H1 (cell line): Measurements from ENCODE around the gene NOS1AP.

Experiments used
- EP300 ChIP-seq, 2 experiments: IDR thresholded peaks; 1 replicate in 1 of 2; 2 replicates in 1 of 2; pipeline ENCODE4 v1.6.1; 2011 to 2012; ENCODE audit warnings: low read depth in 2 of 2, low read length in 2 of 2, mild to moderate bottlenecking in 2 of 2, borderline replicate concordance in 1 of 2, inconsistent platforms in 1 of 2, moderate library complexity in 1 of 2
- EZH2 ChIP-seq: fragments of 200-600 bp; sonication (generic); IDR thresholded peaks from 2 replicates; pipeline ENCODE4 v1.7.1; 2012; ENCODE audit warnings: low read depth, mild to moderate bottlenecking, moderate library complexity, low read length, inconsistent platforms; ENCODE audit not compliant: severe bottlenecking
- GABPA ChIP-seq: IDR thresholded peaks from 2 replicates; pipeline ENCODE4 v1.6.1; 2011; ENCODE audit warnings: mild to moderate bottlenecking, low read length, moderate library complexity, borderline replicate concordance; ENCODE audit not compliant: insufficient read depth
- HDAC2 ChIP-seq, 2 experiments: fragments of 300-600 bp in 1 of 2; sonication (generic) in 1 of 2; IDR thresholded peaks; 2 replicates each; pipeline ENCODE4 v1.6.1; 2011 to 2012; ENCODE audit warnings: low read depth in 2 of 2, low read length in 2 of 2, mild to moderate bottlenecking in 2 of 2, moderate library complexity in 2 of 2, borderline replicate concordance in 1 of 2, inconsistent platforms in 1 of 2
- POLR2A ChIP-seq, 2 experiments: IDR thresholded peaks; 1 replicate in 1 of 2; 2 replicates in 1 of 2; pipeline ENCODE4 v1.6.1; 2011; ENCODE audit warnings: low read depth in 2 of 2, low read length in 2 of 2, mild to moderate bottlenecking in 2 of 2; ENCODE audit errors: control extremely low read depth in 1 of 2
- POLR2AphosphoS5 ChIP-seq: IDR thresholded peaks from 2 replicates; pipeline ENCODE4 v1.6.1; 2011; ENCODE audit warnings: low read depth, low read length
- SIN3A ChIP-seq, 2 experiments: IDR thresholded peaks in 1 of 2; conservative IDR thresholded peaks in 1 of 2; 2 replicates each; pipeline ENCODE4 v1.6.1; 2011 to 2012; ENCODE audit warnings: low read length in 2 of 2, improper control_type of control experiment in 1 of 2, low read depth in 1 of 2, mild to moderate bottlenecking in 1 of 2
- YY1 ChIP-seq: IDR thresholded peaks from 2 replicates; pipeline ENCODE4 v1.6.1; 2011; ENCODE audit warnings: low read depth, mild to moderate bottlenecking, low read length
- TF ChIP-seq, protein P1 (sequence below): IDR thresholded peaks from 2 replicates; pipeline ENCODE4 v1.6.1; 2011; ENCODE audit warnings: low read depth, mild to moderate bottlenecking, low read length; ENCODE audit not compliant: insufficient read depth
- TF ChIP-seq, protein P2 (sequence below), 3 experiments: IDR thresholded peaks; 1 replicate in 2 of 3; 2 replicates in 1 of 3; pipeline versions ENCODE4 v1.5.1 to v1.6.1; 2011; ENCODE audit warnings: low read length in 3 of 3, mild to moderate bottlenecking in 3 of 3, inconsistent platforms in 2 of 3, low read depth in 1 of 3, moderate library complexity in 1 of 3; ENCODE audit not compliant: insufficient read depth in 1 of 3; ENCODE audit errors: control extremely low read depth in 1 of 3
- TF ChIP-seq, protein P3 (sequence below): IDR thresholded peaks from 2 replicates; pipeline ENCODE4 v1.6.1; 2012; ENCODE audit warnings: inconsistent platforms

DNA sequence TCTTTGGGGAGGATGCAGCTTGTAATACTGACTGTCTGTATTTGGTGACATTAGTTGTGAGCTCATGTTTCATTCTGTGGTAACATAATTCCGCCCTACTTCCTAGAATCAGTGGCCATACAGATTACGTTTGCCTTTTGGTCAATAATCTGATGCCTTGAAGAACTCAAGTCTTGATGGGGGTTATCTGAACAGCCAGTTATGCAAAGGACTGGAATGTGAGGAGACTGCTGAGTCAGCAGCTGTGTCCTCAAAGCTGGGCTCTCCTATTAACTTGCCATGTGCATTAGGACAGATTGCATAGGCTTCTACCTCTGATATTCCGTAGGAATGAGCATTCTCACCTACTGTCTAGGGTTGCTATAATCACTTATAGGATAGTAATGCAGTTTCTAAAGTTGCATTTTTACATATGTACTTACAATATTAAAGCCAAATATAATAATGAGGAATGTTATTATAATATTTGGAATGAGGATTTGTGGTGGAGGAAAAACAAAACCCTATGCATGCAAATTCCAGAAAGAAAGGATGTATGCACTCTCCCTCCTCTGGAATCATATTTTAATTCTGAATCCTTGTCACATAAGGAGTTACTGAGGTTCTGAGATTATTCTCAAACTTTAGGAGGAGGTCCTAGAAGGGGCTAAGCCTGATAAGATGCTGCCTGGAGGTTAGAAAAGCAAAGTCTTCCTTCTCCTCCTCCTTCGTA, 116.0 kb downstream of the NOS1AP start:
- TF ChIP-seq, protein P1, sequence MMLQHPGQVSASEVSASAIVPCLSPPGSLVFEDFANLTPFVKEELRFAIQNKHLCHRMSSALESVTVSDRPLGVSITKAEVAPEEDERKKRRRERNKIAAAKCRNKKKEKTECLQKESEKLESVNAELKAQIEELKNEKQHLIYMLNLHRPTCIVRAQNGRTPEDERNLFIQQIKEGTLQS = no peak
- TF ChIP-seq POLR2A (IDR thresholded peaks at IDR 0.05; ENCODE audit: control extremely low read depth in 1 of 2, low read depth in 2 of 2, low read length in 2 of 2) = no peak
- TF ChIP-seq, protein P2, sequence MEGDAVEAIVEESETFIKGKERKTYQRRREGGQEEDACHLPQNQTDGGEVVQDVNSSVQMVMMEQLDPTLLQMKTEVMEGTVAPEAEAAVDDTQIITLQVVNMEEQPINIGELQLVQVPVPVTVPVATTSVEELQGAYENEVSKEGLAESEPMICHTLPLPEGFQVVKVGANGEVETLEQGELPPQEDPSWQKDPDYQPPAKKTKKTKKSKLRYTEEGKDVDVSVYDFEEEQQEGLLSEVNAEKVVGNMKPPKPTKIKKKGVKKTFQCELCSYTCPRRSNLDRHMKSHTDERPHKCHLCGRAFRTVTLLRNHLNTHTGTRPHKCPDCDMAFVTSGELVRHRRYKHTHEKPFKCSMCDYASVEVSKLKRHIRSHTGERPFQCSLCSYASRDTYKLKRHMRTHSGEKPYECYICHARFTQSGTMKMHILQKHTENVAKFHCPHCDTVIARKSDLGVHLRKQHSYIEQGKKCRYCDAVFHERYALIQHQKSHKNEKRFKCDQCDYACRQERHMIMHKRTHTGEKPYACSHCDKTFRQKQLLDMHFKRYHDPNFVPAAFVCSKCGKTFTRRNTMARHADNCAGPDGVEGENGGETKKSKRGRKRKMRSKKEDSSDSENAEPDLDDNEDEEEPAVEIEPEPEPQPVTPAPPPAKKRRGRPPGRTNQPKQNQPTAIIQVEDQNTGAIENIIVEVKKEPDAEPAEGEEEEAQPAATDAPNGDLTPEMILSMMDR (IDR thresholded peaks at IDR 0.05; ENCODE audit: control extremely low read depth in 1 of 3, insufficient read depth in 1 of 3, low read depth in 1 of 3, low read length in 3 of 3) = no peak
- no peak for TF ChIP-seq POLR2AphosphoS5
- TF ChIP-seq HDAC2 (IDR thresholded peaks at IDR 0.05; ENCODE audit: borderline replicate concordance in 1 of 2, low read depth in 2 of 2, low read length in 2 of 2) = no peak
- TF ChIP-seq GABPA = no peak
- no peak for TF ChIP-seq EP300 (IDR thresholded peaks at IDR 0.05; ENCODE audit: borderline replicate concordance in 1 of 2, low read depth in 2 of 2, low read length in 2 of 2)
- TF ChIP-seq SIN3A (conservative IDR thresholded peaks at IDR 0.05 in 1 of 2, IDR thresholded peaks at IDR 0.05 in 1 of 2; ENCODE audit: low read depth in 1 of 2, low read length in 2 of 2) = no peak
- TF ChIP-seq YY1 = no peak
- TF ChIP-seq, protein P3, sequence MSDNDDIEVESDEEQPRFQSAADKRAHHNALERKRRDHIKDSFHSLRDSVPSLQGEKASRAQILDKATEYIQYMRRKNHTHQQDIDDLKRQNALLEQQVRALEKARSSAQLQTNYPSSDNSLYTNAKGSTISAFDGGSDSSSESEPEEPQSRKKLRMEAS = no peak
- no peak for TF ChIP-seq EZH2
